WI38 (cell line): ENCODE data around the gene GINS2.

Source experiments
- H3K4me3 ChIP-seq: 2 replicates; pipeline ENCODE4 v1.5.1; 2011; ENCODE audit warnings: low read depth, mild to moderate bottlenecking, control low read depth, low read length
- CTCF ChIP-seq: IDR thresholded peaks from 2 replicates; pipeline ENCODE4 v1.5.1; 2012; ENCODE audit warnings: low read depth, mild to moderate bottlenecking, control low read depth, low read length

The GINS2 gene

GRCh38 chr16:85632709-85633437 is 55.9 kb downstream of the GINS2 start:
- TF ChIP-seq CTCF, result no peak
- H3K4me3 ChIP-seq, result no peak overlapping the region

- no peak for TF ChIP-seq CTCF
- no peak overlapping the region for H3K4me3 ChIP-seq
Measured at GRCh38 chr16:85631802-85632393, 56.9 kb downstream of the GINS2 start.

- TF ChIP-seq CTCF, result no peak
- no peak overlapping the region for H3K4me3 ChIP-seq
Measured at GRCh38 chr16:85631230-85631629, 57.5 kb downstream of the GINS2 start.

- H3K4me3 ChIP-seq, result no peak overlapping the region
- TF ChIP-seq CTCF, result no peak
Measured at GRCh38 chr16:85629853-85630252, 58.9 kb downstream of the GINS2 start.

- no peak overlapping the region for H3K4me3 ChIP-seq
- no peak for TF ChIP-seq CTCF
Measured at GRCh38 chr16:85629326-85629725, 59.4 kb downstream of the GINS2 start.

GRCh38 chr16:85628645-85629044 is 60.1 kb downstream of the GINS2 start:
- TF ChIP-seq CTCF, result no peak
- H3K4me3 ChIP-seq, result no peak overlapping the region

- H3K4me3 ChIP-seq, result no peak overlapping the region
- TF ChIP-seq CTCF, result no peak
Measured at GRCh38 chr16:85628265-85628556, 60.5 kb downstream of the GINS2 start.
